Measurements from ENCODE around the gene GAPDHS.
A peak's percentile ranks its signal among the peaks of the same experiment; 100 is the strongest.

GAPDHS gene

DNA sequence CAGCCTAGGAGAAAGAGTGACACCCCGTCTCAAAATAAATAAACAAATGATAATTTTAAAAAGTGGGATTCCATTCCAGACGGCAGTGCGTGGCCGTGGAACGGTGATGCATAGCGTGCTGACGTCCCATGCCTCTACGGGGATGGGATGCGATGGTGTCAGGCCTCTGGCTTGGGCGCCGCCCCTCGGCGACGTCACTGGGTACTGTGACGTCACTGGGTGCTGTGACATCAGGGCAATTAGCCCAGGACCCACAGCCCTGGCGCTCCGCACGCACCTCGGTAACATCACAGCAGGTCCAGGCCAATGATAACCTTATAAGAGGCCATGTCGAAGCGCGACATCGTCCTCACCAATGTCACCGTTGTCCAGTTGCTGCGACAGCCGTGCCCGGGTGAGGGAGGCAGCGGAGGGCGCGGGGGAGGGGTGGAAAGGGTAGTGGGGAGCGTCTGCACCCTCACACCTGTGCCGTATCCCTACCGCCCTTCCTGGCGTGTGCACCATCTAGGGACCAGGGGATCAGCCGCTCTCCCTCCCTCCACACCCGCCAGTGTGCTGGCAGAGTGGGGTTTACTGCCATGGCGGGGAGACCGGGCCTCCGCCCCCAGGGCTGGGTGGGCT lies at the start of gene GAPDHS:
GAPDHS (plus strand) TSS at position 256 of the 621 bp plus-strand sequence; CDS start at position 328, 72 bp downstream.
- no peak for DNase-seq (ENCODE audit: low read depth)

DNA sequence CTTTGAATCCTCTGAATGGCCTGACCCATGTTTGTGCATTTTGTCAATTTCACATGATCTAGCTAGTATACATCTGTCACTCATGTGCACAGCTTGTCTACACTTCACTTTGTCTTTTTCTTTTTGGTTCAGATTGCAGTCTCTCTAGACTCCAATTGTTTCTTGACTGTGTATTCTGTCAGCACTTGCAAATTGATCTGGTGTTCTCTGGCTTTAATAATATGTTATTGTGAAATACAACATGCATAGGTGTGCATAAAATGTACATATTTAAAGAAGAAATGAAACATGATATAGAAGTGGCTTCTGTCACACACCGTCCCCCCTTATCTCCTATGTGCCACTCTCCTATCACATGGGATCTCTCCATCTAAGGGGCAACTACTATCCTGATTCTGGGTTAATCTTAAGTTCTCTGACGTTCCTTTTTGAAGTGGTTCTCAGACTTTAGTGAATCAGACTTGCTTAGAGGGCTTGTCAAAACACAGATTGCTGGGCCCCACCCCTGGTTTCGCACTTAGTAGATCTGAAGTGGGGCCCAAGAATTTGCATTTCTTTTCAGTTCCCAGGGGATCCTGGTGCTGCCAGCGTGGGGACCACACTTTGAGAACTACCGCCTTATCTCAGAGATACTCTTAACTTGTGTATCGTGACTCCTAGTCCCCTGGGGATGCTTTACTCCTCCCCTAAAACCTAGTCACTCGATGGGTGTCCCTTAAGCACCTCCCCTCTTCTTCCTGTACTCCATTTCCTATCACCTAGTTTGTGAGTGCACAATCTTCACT lies 48.8 kb upstream of the GAPDHS start:
- DNase-seq (ENCODE audit: low read depth): no peak

DNA sequence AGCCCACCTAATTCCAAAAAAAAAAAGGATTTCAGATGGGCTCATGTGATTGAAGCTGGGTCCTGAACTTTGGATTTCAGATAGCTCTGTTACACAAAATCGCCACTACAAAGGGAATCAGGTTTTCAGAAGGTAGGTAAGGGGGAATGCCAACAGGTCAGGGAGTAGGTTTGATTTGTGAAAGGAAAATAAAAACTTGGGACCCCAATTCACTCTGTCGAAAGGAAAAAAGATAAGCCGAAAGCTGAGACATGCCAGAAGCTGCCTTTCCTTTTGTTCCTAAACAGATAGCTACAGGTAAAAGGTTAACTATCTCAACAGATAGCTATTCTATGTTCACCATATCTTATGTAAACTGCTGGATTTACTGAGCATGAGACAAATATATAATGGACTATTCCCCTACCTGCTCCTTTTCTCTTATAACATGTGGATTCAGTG lies 47.0 kb upstream of the GAPDHS start:
- DNase-seq (ENCODE audit: low read depth): no peak

DNA sequence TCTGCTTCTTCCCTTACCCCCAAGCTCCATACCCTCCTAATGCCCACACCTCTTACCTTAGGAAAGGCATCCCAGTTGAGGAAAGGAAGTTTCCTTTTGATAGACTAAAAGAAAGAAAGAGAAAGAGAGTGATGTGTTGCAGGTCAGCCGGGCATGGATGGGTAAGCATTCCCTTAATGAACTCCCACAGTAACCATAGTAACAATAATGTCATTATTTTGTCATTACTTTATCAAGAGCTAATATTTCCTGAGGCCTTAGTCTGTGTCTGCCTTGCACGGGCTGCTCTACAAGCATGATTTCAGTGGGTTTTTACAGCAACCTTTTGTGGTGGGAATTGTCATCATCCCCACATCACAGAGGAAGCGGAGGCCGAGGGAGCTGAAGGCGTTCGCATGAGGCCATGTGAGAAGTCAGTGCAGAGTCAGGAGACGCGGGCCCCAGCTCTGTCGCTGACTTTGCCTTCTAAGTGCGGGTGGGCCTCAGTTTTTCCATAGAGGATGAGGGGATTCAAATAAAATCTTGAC lies 45.5 kb upstream of the GAPDHS start:
- no peak for DNase-seq (ENCODE audit: low read depth)

DNA sequence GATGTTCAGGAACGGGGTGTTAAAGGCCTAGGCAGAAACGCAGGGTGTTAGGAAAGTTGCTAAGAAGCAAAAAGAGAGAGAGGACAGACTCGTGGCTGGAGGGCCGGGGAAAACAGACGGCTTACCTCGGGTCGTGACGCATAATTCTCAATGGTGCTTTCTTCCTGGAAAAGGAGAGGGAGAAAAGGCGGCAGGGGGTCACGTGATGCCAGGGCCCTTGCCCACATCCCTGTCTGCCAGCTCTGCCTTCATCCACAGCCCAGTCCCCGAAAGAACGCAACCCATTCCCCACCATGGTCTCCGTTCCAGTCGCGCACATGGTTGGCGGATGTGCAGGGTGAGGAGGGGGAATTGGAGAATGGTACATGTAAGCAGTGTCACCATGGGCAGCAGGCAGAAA lies 44.6 kb upstream of the GAPDHS start:
- DNase-seq (ENCODE audit: low read depth): no peak

DNA sequence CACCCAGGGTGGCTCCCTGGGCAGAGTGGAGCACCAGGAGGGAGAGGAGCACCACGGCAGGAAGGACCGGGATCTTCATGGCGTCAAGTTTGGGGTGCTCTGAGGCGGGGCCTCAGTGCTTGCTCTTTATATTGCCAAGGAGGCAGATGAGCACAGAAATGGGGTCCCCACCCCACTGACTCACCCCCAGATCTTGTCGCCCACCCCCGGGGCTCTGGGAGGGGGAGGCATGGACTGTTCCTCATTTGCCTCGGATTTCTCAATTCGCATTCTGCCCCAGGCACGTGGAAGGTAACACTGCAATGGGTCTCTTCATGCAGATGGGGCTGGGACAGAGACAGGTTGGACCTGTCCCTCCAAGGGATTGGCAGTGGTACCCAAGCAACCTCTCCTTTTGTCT lies 42.9 kb upstream of the GAPDHS start, which contains the start of gene KRTDAP:
KRTDAP (minus strand) TSS at position 101 of the 400 bp plus-strand sequence; CDS start at position 79, 22 bp downstream.
- no peak for DNase-seq (ENCODE audit: low read depth)

DNA sequence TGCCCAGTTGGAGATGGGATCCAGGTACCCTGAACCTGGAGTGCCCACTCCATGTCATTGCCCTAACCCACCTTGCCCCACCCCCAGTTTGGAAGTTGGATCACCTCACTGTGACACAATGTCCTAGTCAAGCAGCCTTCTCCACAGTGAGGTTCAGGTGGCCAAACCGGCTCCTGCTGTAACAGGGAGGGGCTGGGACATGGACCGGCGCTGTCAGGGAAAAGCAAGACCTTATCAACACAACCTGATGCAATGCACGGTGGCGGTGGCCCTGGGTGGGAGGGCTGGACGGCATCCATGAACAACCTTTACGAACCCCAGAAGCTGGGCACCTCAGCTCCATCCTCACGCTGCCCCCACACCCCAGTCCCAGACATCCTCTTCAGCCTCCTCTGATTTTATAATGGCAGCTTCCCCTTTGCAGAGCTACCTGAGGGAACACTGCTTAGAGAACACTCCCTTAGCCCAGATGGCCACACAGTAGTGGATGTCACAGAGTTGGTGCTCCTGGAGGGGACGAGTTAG lies 41.4 kb upstream of the GAPDHS start:
- DNase-seq (ENCODE audit: low read depth): no peak

DNA sequence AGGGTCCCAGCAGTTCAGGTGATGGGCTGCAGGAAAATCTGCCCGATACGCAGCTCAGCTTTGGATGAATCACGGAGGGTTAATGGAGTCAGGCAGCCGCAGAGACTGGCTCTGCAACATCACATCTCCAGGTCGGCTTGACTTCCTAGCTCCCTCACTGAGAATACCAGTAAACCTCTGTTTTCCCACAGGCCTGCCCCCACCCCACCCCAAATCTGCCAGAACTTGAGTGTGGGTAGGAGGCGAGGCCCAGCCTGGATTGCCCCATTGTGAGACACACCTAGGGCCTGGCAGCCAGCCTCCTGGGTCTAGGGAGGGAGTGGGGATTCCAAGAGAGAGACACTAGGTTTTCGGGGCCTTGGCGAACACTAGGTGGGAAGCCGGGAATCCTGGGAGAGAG lies 39.3 kb upstream of the GAPDHS start:
- no peak for DNase-seq (ENCODE audit: low read depth)

DNA sequence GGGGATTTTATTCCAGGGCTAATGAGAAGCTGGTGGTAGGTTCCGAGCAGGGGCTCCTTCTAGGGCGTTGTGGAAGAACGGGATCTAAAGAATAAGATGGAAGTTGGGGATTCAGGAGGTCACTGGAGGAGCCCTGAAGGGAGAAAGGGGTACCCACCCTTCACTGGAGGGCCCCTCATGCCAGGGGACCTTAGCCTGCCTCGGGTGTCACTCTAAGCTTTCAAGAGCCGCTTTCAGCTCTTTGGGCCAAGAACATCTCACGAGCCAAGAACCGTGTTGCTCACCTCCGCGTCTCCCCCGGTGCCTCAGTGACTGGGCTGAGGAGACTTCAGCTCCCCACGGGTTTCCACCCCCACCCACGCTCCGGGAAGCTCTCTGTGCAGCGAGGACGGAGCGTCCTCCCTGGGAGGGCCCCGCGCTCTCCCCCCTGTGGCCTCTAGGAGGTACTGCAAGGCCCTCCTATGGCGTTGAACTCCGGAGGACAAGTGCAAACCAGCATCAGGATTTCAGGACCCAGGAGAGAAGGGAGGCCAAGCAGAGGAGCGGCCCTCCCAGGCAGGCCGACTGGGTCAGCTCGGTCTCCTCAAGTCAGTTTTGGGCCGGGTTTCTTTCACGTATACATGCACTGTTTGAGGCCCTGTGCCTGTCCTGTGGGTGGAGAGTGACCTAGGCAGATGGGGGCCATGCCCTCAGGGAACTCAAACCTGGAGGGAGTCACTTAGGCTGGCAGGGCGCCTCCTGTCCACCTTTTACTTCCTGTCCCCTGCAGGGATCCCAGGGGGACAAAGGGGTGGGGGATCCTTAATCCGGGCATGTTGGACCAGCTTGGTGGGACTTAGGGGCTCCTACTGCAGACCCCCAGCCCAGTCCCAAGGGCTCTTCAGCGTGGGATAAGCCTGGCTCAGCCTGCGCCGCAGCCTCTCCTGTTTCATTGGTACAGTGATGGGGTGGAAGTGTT lies 37.9 kb upstream of the GAPDHS start:
- DNase-seq (ENCODE audit: low read depth): peak; percentile 61

DNA sequence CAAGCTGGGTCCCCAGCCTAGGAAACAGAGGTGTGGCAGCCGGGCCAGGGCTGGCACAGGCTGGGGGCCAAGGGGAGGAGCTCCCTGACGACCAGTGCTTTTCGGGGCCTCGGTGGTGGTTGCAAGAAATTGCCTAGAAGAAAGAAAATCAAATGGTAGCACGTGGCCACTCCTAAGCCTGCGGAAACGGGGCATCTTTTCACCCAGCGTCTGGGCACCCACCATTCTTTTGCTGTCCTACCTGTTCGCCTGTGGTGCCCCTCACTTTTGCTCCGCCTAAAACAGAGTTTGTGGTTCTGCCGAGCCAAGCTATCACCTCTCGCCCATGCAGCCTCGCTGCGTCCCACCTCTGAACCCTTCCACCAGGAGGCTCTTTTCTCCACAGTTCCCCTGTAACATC lies 35.9 kb upstream of the GAPDHS start:
- no peak for DNase-seq (ENCODE audit: low read depth)

DNA sequence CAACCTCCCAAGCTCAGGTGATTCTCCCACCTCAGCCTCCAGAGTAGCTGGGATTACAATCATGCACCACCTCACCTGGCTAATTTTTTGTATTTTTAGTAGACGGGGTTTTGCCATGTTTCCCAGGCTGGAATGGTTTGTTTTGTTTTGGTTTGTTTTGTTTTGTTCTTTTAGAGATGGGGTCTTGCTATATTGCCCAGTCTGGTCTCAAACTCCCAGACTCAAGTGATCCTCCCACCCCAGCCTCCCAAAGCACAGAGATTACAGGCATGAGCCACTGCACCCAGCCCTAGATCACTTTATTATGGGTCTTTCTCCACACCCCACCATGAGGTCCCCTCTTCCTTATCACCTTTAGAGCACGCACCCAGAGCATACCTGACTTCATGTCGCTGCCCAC lies 35.0 kb upstream of the GAPDHS start:
- DNase-seq (ENCODE audit: low read depth): no peak

DNA sequence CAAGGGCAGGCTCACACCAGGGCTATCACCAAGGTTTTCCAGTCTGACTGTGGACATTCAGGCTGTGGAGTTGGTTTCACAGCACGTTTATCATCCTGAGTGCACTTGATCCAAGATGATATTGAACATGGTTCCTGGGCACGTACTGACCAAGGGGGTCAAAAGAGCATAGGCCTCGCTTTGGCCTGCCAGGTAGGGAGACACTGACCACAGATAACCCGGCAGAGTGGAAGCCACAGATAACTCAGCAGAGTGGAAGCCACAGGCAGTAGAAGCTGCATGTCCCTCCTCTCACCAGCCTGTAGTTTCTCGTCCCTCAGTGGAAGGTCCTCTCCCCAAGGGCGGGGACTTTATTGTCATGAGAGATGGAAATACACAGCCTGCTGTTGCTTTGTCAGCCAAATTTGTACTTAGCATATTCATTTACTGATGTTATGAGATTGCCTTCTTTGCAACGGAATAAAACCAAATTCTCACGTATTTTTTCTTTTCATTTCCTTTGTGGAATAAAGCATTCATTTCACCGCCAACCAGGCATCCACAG lies 34.2 kb upstream of the GAPDHS start:
- DNase-seq (ENCODE audit: low read depth): no peak

DNA sequence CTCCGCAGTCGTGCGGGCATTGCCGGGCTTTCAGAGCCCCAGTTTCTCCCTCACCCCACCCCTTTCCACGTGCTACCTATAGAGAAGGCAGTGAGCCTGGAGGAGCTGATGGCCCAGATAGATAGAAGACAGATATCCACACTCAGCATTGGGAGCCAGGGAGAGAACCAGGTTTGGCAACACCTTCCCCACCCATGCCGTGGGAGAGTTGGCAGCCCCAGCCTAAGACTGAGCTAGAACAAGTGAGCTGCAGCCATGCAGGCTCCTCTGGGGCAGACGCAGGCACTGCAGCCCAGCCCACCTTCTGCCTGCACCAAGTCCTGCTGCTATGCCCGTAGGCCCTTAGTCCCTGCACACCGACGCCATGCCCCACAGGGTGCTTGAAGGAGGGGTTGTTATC lies 32.6 kb upstream of the GAPDHS start:
- no peak for DNase-seq (ENCODE audit: low read depth)

DNA sequence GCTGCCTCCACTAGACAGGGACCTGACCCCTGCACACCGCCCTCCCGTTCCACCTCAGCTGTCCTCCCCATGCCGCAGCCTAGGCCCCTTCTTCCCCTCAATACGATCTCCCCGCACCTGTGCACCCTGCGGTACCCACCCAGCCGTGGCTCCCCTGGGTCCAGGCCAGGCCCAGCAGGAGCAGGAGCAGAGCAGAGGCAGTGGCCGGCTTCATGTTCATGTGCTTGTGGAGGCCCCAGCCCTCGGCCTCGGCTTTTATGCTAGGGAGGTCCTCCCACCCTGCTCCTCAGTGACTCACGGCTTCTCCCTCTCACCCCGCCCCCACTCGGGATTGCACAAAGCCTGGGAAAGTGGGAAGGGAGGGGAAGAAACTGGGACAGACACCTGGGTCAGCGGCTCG lies 31.6 kb upstream of the GAPDHS start:
- no peak for DNase-seq (ENCODE audit: low read depth)

DNA sequence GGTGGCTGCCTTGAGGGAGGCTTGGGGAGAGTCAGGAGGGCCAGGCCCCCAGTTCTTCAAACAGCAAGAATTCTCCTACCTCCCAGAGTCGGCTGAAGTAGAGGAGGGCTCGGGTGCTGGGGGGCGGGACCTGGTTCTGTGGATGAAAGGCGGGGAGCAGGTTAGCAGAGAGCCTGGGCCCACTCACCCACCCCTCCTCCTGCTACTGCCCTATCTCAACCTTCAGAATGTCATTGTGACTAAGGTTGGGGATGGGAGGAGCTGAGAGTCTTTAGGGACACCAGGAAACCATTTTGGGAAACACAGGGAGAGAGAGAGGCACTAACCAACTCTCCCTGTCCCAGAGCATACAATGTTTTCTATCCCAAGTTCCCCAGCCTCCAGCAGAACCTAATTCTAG lies 30.5 kb upstream of the GAPDHS start:
- no peak for DNase-seq (ENCODE audit: low read depth)

DNA sequence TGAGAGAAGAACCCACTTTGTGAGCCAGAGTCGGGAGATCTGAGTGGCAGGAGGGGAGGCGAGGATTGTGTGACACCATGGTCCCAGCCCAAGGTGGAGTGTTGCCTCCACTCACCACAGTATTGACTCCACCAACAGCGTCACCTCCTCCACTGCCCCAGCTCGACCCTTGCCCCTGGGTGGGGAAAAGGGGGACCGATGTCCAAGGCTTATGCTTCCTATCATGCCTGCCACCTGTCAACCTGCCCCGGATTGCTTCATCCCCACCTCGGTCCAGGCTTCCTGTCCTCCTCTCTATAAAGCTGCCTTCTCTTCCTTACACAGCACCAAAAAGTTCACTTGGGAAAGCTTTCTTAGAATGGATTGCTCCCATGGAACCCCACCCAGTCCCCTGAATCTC lies 27.2 kb upstream of the GAPDHS start:
- no peak for DNase-seq (ENCODE audit: low read depth)

DNA sequence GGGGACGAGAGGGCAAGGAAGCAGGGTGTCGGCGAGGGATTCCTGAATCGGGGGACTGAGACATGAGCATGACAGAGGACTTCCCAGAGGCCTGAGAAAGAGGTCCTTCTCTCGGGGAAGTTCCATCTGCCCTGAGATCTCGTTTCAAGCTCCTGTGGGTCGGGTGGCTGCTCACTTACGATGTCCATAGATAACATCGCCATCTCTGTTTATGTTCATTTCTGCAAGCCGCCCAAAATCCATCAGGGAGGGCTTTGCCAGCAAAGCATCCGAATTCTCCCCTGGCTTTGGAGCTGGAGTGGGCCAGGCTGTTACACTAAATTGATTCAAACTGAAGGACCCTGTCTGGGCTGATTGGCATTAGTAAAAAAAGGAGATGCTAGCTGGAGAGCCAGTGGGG lies 25.7 kb upstream of the GAPDHS start:
- DNase-seq (ENCODE audit: low read depth): no peak

DNA sequence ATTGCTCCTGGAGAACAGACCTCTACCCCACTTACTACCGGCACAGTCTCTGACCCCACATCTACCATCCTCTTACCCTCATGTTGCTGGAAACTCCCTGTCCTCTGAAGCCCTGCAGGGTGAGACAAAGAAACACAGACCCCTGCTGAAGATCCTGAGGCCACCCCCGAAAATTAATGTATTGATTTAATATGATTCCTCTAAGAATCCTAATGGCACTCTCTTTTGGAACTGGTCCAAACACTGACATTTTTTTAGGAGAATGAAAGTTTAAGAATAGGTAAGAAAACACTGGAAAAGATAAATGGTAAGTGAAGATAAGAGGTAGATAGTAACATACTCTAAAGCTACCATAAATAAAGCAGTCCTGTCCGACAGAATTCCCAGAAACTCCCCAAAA lies 25.1 kb upstream of the GAPDHS start:
- DNase-seq (ENCODE audit: low read depth): no peak

DNA sequence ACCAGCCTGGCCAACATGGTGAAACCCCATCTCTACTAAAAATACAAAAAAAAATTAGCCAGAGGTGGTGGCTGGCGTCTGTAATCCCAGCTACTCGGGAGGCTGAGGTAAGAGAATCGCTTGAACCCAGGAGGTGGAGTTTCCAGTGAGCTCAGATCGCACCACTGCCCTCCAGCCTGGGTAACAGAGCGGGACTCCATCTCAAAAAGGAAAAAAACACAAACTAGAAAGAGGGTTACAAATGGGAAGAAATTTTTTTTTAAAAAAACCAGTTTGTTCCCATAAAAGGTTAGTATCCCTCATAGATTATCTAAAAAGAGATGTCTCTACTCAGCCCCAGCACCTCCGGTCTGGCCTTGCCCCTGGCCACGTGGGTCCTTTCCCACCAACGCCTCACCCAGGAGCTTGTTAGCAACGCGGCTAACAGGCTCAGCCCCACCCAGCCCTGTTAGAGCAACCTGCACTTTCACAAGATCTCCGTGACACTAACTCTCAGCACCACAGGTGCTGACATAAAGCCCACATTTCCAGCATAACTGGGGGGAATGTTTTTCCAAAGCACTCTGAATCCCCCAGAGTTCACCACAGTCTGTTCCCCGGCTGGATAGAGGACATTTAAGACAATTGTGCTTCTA lies 24.1 kb upstream of the GAPDHS start:
- DNase-seq (ENCODE audit: low read depth): no peak

DNA sequence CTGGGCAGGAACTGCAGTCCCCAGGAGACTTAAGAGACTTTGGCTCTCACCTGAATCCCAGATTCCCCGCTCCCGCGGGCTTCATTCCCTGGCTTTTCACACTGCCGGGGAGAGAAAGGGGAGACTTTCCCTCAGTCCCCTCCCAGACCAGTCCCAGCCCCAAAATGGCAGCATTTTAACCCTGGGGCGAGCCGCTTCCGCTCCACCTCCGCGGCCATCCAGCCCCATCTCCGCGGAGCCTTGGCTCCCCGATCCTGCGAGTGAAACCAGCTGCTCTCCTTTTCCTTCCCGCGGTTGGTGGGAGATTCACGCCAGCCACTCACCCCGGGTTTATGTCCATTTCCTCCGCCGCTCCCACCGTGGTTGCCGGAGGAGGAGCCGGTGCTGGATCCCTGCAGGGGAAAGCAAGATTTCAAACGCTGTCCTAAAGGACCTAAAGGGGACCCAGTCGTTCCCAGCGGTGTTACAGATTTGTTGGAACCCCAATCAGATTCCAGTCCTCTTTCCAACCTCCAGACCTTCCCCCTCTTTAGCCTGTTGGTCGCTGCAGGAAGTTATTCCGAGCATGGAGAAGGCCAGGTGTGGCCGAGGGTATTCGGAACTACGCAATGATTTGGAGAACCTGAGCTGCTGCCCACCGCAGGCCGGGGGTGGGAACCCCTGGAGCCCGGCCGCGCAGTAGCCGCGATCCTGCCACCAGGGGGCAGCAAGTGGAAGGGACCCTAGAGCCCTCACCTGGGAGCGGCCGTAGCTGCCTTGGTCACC lies 23.2 kb upstream of the GAPDHS start:
- DNase-seq (ENCODE audit: low read depth): peak; percentile 69

DNA sequence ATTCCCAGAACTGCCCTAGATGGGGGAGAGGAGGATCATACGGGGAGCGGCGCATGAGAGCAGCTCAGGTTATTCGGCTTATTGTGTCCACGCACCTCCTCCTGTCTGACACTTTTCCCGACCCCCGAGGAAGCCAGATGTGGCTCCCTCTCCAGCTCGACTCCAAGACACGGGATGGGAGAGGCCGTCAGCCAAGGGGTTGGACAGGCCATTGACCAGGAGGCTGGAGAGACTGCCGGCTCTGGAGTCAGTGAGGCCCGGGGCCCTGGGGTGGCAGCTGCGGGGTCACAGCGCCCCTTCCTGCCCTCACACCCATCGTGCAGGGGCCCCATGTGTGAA lies 22.7 kb upstream of the GAPDHS start:
- DNase-seq (ENCODE audit: low read depth): no peak
